DND-41 (cell line): ENCODE results near the gene OPN1SW.

Experiments
- EZH2 ChIP-seq: IDR thresholded peaks from 3 replicates; pipeline ENCODE4 v1.6.1; 2012; ENCODE audit warnings: borderline replicate concordance, low read depth, mild to moderate bottlenecking, moderate library complexity, low read length, inconsistent platforms; ENCODE audit not compliant: severe bottlenecking
- TF ChIP-seq, protein P1 (sequence below): IDR thresholded peaks from 2 replicates; pipeline ENCODE4 v1.5.1; 2012; ENCODE audit warnings: borderline replicate concordance, low read length, moderate library complexity, mild to moderate bottlenecking; ENCODE audit not compliant: poor library complexity, severe bottlenecking; ENCODE audit errors: extremely low read depth

DNA sequence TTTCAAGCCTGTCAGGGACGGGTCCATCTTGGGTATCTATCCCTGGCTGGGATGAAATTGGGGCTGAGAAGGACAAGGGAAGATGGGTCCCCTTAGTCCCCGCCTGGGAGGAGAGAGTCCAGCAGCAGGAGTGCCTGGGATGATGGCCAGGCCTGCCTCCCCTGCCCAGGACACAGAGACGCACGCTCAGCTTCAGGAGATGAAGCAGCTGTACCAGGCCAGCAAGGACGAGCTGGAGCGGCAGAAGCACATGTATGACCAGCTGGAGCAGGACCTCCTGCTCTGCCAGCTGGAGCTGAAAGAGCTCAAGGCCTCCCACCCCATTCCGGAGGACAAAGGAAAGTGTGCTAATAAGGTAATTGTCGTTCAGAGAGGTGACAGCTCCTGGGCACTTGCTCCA lies 31.6 kb upstream of the OPN1SW start:
- TF ChIP-seq, protein P1, sequence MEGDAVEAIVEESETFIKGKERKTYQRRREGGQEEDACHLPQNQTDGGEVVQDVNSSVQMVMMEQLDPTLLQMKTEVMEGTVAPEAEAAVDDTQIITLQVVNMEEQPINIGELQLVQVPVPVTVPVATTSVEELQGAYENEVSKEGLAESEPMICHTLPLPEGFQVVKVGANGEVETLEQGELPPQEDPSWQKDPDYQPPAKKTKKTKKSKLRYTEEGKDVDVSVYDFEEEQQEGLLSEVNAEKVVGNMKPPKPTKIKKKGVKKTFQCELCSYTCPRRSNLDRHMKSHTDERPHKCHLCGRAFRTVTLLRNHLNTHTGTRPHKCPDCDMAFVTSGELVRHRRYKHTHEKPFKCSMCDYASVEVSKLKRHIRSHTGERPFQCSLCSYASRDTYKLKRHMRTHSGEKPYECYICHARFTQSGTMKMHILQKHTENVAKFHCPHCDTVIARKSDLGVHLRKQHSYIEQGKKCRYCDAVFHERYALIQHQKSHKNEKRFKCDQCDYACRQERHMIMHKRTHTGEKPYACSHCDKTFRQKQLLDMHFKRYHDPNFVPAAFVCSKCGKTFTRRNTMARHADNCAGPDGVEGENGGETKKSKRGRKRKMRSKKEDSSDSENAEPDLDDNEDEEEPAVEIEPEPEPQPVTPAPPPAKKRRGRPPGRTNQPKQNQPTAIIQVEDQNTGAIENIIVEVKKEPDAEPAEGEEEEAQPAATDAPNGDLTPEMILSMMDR, result no peak
- no peak for TF ChIP-seq EZH2
